GM23338 (cell line): Measurements from ENCODE around the gene HMOX2. TPM values are rescaled to one million over a fixed set of nuclear protein-coding genes. Genes with fewer than 3 reads are reported as not detected.

Experiments
- ATAC-seq: fragments of 200-7000 bp; cut with Tn5 transposase; 3 replicates; pipeline ENCODE4 v1.9.1; 2020
- DNase-seq: peaks from one replicate; pipeline ENCODE4 v3.0.0-alpha.2; 2015; ENCODE audit warnings: low spot score
- H2AFZ ChIP-seq: fragments of 200-600 bp; sonication (generic); 2 replicates; pipeline ENCODE4 v1.8.0; 2016; ENCODE audit warnings: antibody characterized with exemption, mild to moderate bottlenecking, moderate library complexity
- H3F3A ChIP-seq: fragments of 200-600 bp; sonication (generic); replicated peaks from 2 replicates; pipeline ENCODE4 v1.8.0; 2017; ENCODE audit warnings: antibody characterized with exemption, mixed run types, low read depth
- H3K27ac ChIP-seq: fragments of 200-600 bp; sonication (generic); 2 replicates; pipeline ENCODE4 v1.6.1; 2016; ENCODE audit warnings: low read depth
- H3K27me3 ChIP-seq: fragments of 200-600 bp; sonication (generic); 2 replicates; pipeline ENCODE4 v1.8.0; 2016; ENCODE audit warnings: mild to moderate bottlenecking, mixed run types, moderate library complexity; ENCODE audit not compliant: insufficient read depth
- H3K36me3 ChIP-seq: fragments of 200-600 bp; sonication (generic); 2 replicates; pipeline ENCODE4 v1.8.0; 2016; ENCODE audit warnings: mild to moderate bottlenecking; ENCODE audit not compliant: insufficient read depth
- H3K4me1 ChIP-seq: fragments of 200-600 bp; sonication (generic); 2 replicates; pipeline ENCODE4 v1.8.0; 2016; ENCODE audit warnings: mild to moderate bottlenecking, moderate library complexity; ENCODE audit not compliant: insufficient read depth
- H3K4me2 ChIP-seq: fragments of 200-600 bp; sonication (generic); 2 replicates; pipeline ENCODE4 v1.7.1; 2017; ENCODE audit warnings: mixed run types
- H3K4me3 ChIP-seq: fragments of 200-600 bp; sonication (generic); 2 replicates; pipeline ENCODE4 v1.6.1; 2016; ENCODE audit warnings: mixed run types
- H3K79me2 ChIP-seq: fragments of 200-600 bp; sonication (generic); replicated peaks from 2 replicates; pipeline ENCODE4 v1.8.0; 2017; ENCODE audit warnings: mild to moderate bottlenecking; ENCODE audit not compliant: insufficient read depth
- H3K9me2 ChIP-seq: fragments of 200-600 bp; sonication (generic); 2 replicates; pipeline ENCODE4 v1.8.0; 2017; ENCODE audit not compliant: insufficient read depth
- H4K20me1 ChIP-seq: fragments of 200-600 bp; sonication (generic); replicated peaks from 2 replicates; pipeline ENCODE4 v1.8.0; 2017; ENCODE audit warnings: mild to moderate bottlenecking; ENCODE audit not compliant: insufficient read depth
- H3K27ac Mint-ChIP-seq: 2 replicates; pipeline ENCODE4 v1.8.0; 2020; ENCODE audit warnings: inconsistent platforms, mild to moderate bottlenecking, moderate library complexity, mixed read lengths
- H3K27me3 Mint-ChIP-seq: 3 replicates; pipeline ENCODE4 v1.8.0; 2022; ENCODE audit warnings: low read depth, mild to moderate bottlenecking, moderate library complexity, mixed read lengths, inconsistent platforms; ENCODE audit not compliant: insufficient read depth, poor library complexity
- H3K36me3 Mint-ChIP-seq: 3 replicates; pipeline ENCODE4 v1.8.0; 2021; ENCODE audit warnings: low read depth, mild to moderate bottlenecking, inconsistent platforms, moderate library complexity, mixed read lengths
- H3K4me1 Mint-ChIP-seq: 3 replicates; pipeline ENCODE4 v1.8.0; 2020; ENCODE audit warnings: mild to moderate bottlenecking, inconsistent platforms, mixed read lengths
- H3K4me3 Mint-ChIP-seq: 3 replicates; pipeline ENCODE4 v1.8.0; 2021; ENCODE audit warnings: moderate library complexity, mild to moderate bottlenecking, inconsistent platforms, mixed read lengths
- H3K9me3 Mint-ChIP-seq: 3 replicates; pipeline ENCODE4 v1.8.0; 2020; ENCODE audit warnings: moderate library complexity, mild to moderate bottlenecking, inconsistent platforms, mixed read lengths
- CREB1 ChIP-seq: fragments of 250-450 bp; sonication (Bioruptor Pico); IDR thresholded peaks from 2 replicates; pipeline ENCODE4 v1.5.0; 2020; ENCODE audit warnings: low read depth, mild to moderate bottlenecking, moderate library complexity
- CTCF ChIP-seq, 2 experiments: fragments of 200-600 bp in 1 of 2; sonication (generic) in 1 of 2; conservative IDR thresholded peaks; 2 replicates each; pipeline versions ENCODE4 v1.5.1 to v1.6.1; 2016 to 2017; ENCODE audit warnings: antibody characterized with exemption in 2 of 2, low read depth in 2 of 2, mild to moderate bottlenecking in 2 of 2, moderate library complexity in 1 of 2
- EZH2 ChIP-seq: fragments of 200-600 bp; sonication (generic); IDR thresholded peaks from one replicate; pipeline ENCODE4 v1.8.0; 2017; ENCODE audit warnings: antibody characterized with exemption, mild to moderate bottlenecking, low read depth; ENCODE audit not compliant: unreplicated experiment
- EZH2phosphoT487 ChIP-seq: fragments of 200-600 bp; sonication (generic); IDR thresholded peaks from one replicate; pipeline ENCODE4 v1.8.1; 2018; ENCODE audit warnings: antibody characterized with exemption; ENCODE audit not compliant: unreplicated experiment
- JUNB ChIP-seq: IDR thresholded peaks from one replicate; pipeline ENCODE4 v1.6.1; 2016; ENCODE audit warnings: antibody characterized with exemption; ENCODE audit not compliant: unreplicated experiment
- NANOG ChIP-seq: IDR thresholded peaks from 2 replicates; pipeline ENCODE4 v1.6.1; 2016; ENCODE audit warnings: antibody characterized with exemption, borderline replicate concordance
- POLR2AphosphoS5 ChIP-seq: IDR thresholded peaks from 2 replicates; pipeline ENCODE4 v1.6.1; 2016; ENCODE audit warnings: antibody characterized with exemption, low read depth
- STAT1 ChIP-seq: IDR thresholded peaks from one replicate; pipeline ENCODE4 v1.6.1; 2016; ENCODE audit warnings: antibody characterized with exemption; ENCODE audit not compliant: unreplicated experiment
- ZNF114 ChIP-seq: fragments of 250-450 bp; sonication (Bioruptor Pico); IDR thresholded peaks from 2 replicates; pipeline ENCODE4 v1.5.0; 2020; ENCODE audit warnings: mild to moderate bottlenecking, moderate library complexity
- ZNF331 ChIP-seq: fragments of 250-450 bp; sonication (Bioruptor Pico); IDR thresholded peaks from 2 replicates; pipeline ENCODE4 v1.5.0; 2020; ENCODE audit warnings: low read depth, mild to moderate bottlenecking, moderate library complexity
- polyA plus RNA-seq: library from polyadenylated mRNA; unstranded; fragments of >200 nt; fragmentation: Nextera tagmentation; extraction: Ambion mirVana; gene quantifications from 2 replicates; pipeline ENCODE4 v1.2.1, GENCODE V29; 2016
- total RNA-seq: library from RNA; depleted of rRNA; stranded (reverse); fragments of >200 nt; shearing (Covaris generic); gene quantifications from 2 replicates; pipeline ENCODE4 v1.2.3, GENCODE V29; 2014
- TF ChIP-seq, protein P1 (sequence below): IDR thresholded peaks from one replicate; pipeline ENCODE4 v1.6.1; 2018; ENCODE audit warnings: antibody characterized with exemption; ENCODE audit not compliant: unreplicated experiment
- TF ChIP-seq, protein P2 (sequence below): fragments of 250-450 bp; sonication (Bioruptor Pico); IDR thresholded peaks from 2 replicates; pipeline ENCODE4 v1.5.0; 2020; ENCODE audit warnings: mild to moderate bottlenecking, moderate library complexity
- TF ChIP-seq, protein P3 (sequence below): IDR thresholded peaks from 2 replicates; pipeline ENCODE4 v1.6.1; 2016; ENCODE audit warnings: antibody characterized with exemption

The HMOX2 gene
- total and polyA plus RNA-seq, 2 experiments from 2014 or later: 33.0 to 38.1 TPM

DNA sequence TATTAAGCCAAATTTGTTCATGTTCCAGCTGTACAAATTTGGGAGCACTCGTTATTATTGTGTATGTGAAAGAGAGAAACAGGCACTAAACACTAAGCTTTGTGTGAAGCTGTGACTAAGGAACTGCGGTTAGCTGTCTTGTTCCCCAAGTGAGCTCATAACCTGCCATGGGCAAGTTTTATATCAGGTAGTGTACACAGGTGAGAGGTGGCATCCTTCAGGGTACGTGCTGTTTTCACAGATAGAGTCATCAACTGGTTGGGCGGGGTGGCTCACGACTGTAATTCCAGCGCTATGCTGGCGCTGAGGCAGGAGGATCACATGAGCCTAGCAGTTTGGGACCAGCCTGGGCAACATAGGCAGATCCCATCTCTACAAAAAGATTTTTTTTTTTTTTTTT, 47.7 kb upstream of the HMOX2 start:
- Histone ChIP-seq H3K4me1 (peaks cover 16% of the 10 kb centered on the region), H3F3A (0 out of 2 replicates have a peak, but pooled peaks cover 4% of the 10 kb centered on the region), H3K4me3 (no peak overlapping the region), H2AFZ (no peak overlapping the region), H3K4me2 (no peak overlapping the region), H3K27me3 (no peaks in the 10 kb centered on the region), H3K79me2 (peaks cover 47% of the 10 kb centered on the region), H4K20me1 (peaks cover 13% of the 10 kb centered on the region), H3K36me3 (peaks cover 6% of the 10 kb centered on the region; the same call in 1 of the 2 replicates), H3K27ac (no peak overlapping the region), H3K9me2 (no peaks in the 10 kb centered on the region)
- Mint-ChIP-seq H3K4me3 (no peak overlapping the region), H3K27me3 (peaks cover 11% of the 10 kb centered on the region), H3K27ac (no peak overlapping the region), H3K9me3 (no peaks in the 10 kb centered on the region), H3K36me3 (peaks cover 19% of the 10 kb centered on the region), H3K4me1 (peaks cover 16% of the 10 kb centered on the region)
- DNase-seq: no peak
- TF ChIP-seq ZNF331 (no peak), JUNB (no peak), EZH2 (no peak), NANOG (no peak), ZNF114 (CRISPR knock-in tag) (no peak), STAT1 (no peak), POLR2AphosphoS5 (no peak), CTCF (conservative IDR thresholded peaks at IDR 0.05; ENCODE audit: low read depth in 2 of 2) (no peak), EZH2phosphoT487 (no peak), CREB1 (CRISPR knock-in tag) (no peak)
- TF ChIP-seq, protein P1, sequence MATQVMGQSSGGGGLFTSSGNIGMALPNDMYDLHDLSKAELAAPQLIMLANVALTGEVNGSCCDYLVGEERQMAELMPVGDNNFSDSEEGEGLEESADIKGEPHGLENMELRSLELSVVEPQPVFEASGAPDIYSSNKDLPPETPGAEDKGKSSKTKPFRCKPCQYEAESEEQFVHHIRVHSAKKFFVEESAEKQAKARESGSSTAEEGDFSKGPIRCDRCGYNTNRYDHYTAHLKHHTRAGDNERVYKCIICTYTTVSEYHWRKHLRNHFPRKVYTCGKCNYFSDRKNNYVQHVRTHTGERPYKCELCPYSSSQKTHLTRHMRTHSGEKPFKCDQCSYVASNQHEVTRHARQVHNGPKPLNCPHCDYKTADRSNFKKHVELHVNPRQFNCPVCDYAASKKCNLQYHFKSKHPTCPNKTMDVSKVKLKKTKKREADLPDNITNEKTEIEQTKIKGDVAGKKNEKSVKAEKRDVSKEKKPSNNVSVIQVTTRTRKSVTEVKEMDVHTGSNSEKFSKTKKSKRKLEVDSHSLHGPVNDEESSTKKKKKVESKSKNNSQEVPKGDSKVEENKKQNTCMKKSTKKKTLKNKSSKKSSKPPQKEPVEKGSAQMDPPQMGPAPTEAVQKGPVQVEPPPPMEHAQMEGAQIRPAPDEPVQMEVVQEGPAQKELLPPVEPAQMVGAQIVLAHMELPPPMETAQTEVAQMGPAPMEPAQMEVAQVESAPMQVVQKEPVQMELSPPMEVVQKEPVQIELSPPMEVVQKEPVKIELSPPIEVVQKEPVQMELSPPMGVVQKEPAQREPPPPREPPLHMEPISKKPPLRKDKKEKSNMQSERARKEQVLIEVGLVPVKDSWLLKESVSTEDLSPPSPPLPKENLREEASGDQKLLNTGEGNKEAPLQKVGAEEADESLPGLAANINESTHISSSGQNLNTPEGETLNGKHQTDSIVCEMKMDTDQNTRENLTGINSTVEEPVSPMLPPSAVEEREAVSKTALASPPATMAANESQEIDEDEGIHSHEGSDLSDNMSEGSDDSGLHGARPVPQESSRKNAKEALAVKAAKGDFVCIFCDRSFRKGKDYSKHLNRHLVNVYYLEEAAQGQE: no peak
- TF ChIP-seq, protein P2, sequence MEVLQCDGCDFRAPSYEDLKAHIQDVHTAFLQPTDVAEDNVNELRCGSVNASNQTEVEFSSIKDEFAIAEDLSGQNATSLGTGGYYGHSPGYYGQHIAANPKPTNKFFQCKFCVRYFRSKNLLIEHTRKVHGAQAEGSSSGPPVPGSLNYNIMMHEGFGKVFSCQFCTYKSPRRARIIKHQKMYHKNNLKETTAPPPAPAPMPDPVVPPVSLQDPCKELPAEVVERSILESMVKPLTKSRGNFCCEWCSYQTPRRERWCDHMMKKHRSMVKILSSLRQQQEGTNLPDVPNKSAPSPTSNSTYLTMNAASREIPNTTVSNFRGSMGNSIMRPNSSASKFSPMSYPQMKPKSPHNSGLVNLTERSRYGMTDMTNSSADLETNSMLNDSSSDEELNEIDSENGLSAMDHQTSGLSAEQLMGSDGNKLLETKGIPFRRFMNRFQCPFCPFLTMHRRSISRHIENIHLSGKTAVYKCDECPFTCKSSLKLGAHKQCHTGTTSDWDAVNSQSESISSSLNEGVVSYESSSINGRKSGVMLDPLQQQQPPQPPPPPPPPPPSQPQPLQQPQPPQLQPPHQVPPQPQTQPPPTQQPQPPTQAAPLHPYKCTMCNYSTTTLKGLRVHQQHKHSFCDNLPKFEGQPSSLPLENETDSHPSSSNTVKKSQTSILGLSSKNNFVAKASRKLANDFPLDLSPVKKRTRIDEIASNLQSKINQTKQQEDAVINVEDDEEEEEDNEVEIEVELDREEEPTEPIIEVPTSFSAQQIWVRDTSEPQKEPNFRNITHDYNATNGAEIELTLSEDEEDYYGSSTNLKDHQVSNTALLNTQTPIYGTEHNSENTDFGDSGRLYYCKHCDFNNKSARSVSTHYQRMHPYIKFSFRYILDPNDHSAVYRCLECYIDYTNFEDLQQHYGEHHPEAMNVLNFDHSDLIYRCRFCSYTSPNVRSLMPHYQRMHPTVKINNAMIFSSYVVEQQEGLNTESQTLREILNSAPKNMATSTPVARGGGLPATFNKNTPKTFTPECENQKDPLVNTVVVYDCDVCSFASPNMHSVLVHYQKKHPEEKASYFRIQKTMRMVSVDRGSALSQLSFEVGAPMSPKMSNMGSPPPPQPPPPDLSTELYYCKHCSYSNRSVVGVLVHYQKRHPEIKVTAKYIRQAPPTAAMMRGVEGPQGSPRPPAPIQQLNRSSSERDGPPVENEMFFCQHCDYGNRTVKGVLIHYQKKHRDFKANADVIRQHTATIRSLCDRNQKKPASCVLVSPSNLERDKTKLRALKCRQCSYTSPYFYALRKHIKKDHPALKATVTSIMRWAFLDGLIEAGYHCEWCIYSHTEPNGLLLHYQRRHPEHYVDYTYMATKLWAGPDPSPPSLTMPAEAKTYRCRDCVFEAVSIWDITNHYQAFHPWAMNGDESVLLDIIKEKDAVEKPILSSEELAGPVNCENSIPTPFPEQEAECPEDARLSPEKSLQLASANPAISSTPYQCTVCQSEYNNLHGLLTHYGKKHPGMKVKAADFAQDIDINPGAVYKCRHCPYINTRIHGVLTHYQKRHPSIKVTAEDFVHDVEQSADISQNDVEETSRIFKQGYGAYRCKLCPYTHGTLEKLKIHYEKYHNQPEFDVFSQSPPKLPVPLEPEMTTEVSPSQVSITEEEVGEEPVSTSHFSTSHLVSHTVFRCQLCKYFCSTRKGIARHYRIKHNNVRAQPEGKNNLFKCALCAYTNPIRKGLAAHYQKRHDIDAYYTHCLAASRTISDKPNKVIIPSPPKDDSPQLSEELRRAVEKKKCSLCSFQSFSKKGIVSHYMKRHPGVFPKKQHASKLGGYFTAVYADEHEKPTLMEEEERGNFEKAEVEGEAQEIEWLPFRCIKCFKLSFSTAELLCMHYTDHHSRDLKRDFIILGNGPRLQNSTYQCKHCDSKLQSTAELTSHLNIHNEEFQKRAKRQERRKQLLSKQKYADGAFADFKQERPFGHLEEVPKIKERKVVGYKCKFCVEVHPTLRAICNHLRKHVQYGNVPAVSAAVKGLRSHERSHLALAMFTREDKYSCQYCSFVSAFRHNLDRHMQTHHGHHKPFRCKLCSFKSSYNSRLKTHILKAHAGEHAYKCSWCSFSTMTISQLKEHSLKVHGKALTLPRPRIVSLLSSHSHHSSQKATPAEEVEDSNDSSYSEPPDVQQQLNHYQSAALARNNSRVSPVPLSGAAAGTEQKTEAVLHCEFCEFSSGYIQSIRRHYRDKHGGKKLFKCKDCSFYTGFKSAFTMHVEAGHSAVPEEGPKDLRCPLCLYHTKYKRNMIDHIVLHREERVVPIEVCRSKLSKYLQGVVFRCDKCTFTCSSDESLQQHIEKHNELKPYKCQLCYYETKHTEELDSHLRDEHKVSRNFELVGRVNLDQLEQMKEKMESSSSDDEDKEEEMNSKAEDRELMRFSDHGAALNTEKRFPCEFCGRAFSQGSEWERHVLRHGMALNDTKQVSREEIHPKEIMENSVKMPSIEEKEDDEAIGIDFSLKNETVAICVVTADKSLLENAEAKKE (CRISPR knock-in tag): no peak
- TF ChIP-seq, protein P3, sequence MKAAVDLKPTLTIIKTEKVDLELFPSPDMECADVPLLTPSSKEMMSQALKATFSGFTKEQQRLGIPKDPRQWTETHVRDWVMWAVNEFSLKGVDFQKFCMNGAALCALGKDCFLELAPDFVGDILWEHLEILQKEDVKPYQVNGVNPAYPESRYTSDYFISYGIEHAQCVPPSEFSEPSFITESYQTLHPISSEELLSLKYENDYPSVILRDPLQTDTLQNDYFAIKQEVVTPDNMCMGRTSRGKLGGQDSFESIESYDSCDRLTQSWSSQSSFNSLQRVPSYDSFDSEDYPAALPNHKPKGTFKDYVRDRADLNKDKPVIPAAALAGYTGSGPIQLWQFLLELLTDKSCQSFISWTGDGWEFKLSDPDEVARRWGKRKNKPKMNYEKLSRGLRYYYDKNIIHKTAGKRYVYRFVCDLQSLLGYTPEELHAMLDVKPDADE: no peak
- no peak for ATAC-seq
